ENCODE results near the gene CABP4.
A peak's percentile ranks its signal among the peaks of the same experiment; 100 is the strongest.
"Not testable (repeated sequence)": the region's sequence is repeated elsewhere in the genome, so short reads cannot be mapped to it uniquely, and the experiment has no call there.

The CABP4 gene

GRCh38 chr11:67468456-67468758 lies 13.3 kb downstream of the CABP4 start:
- H3K27me3 ChIP-seq (replicated peaks) = no peaks in the 10 kb centered on the region
- H3K36me3 ChIP-seq (replicated peaks) = no peaks in the 10 kb centered on the region
- H3K27ac ChIP-seq = no peak overlapping the region
- TF ChIP-seq CTCF (IDR thresholded peaks at IDR 0.05; ENCODE audit: low read depth, low read length, missing control alignments) = no peak
- in situ Hi-C loops (cut with HindIII; ENCODE audit: low pct_ligation_motif_present, low sequenced_read_pairs) = no loop called here
- no peak for DNase-seq
- H3K4me3 ChIP-seq (ENCODE audit: low read depth, low read length) = peak overlapping the region; percentile 73

- in situ Hi-C loops (cut with HindIII; ENCODE audit: low pct_ligation_motif_present, low sequenced_read_pairs) = no loop called here
- no peaks in the 10 kb centered on the region for H3K36me3 ChIP-seq (replicated peaks)
- peak within 1 kb of the TSS; percentile 72 for H3K27ac ChIP-seq
- no peaks in the 10 kb centered on the region for H3K27me3 ChIP-seq (replicated peaks)
- DNase-seq = peak; percentile 82
- peak; percentile 52 for TF ChIP-seq CTCF (IDR thresholded peaks at IDR 0.05; ENCODE audit: low read depth, low read length, missing control alignments)
- H3K4me3 ChIP-seq (ENCODE audit: low read depth, low read length) = peak within 1 kb of the TSS; percentile 73
Measured at GRCh38 chr11:67468759-67469507, 13.8 kb downstream of the CABP4 start, which contains the start of gene TMEM134. Gene TMEM134 (minus strand): TSS chr11:67469251. CDS start chr11:67469192, 59 bp downstream.

- Histone ChIP-seq H3K36me3 (replicated peaks) (no peaks in the 10 kb centered on the region), H3K27me3 (replicated peaks) (no peaks in the 10 kb centered on the region), H3K27ac (peak overlapping the region; percentile 72), H3K4me3 (ENCODE audit: low read depth, low read length) (peak overlapping the region; percentile 67)
- in situ Hi-C loops (cut with HindIII; ENCODE audit: low pct_ligation_motif_present, low sequenced_read_pairs) = no loop called here
- DNase-seq = no peak
- TF ChIP-seq CTCF (IDR thresholded peaks at IDR 0.05; ENCODE audit: low read depth, low read length, missing control alignments) = no peak
Measured at GRCh38 chr11:67469508-67469811, 14.3 kb downstream of the CABP4 start.

GRCh38 chr11:67470337-67471002 lies 15.3 kb downstream of the CABP4 start:
- TF ChIP-seq CTCF (IDR thresholded peaks at IDR 0.05; ENCODE audit: low read depth, low read length, missing control alignments) = no peak
- DNase-seq = no peak
- in situ Hi-C loops (cut with HindIII; ENCODE audit: low pct_ligation_motif_present, low sequenced_read_pairs) = no loop called here
- Histone ChIP-seq H3K27ac (no peak overlapping the region), H3K27me3 (replicated peaks) (no peaks in the 10 kb centered on the region), H3K4me3 (ENCODE audit: low read depth, low read length) (no peak overlapping the region), H3K36me3 (replicated peaks) (no peaks in the 10 kb centered on the region)

GRCh38 chr11:67472882-67473281 lies 17.7 kb downstream of the CABP4 start:
- no peak overlapping the region for H3K4me3 ChIP-seq (ENCODE audit: low read depth, low read length)
- no peak for TF ChIP-seq CTCF (IDR thresholded peaks at IDR 0.05; ENCODE audit: low read depth, low read length, missing control alignments)
- in situ Hi-C loops (cut with HindIII; ENCODE audit: low pct_ligation_motif_present, low sequenced_read_pairs) = no loop called here
- no peak overlapping the region for H3K27ac ChIP-seq
- DNase-seq = no peak
- H3K27me3 ChIP-seq (replicated peaks) = no peaks in the 10 kb centered on the region
- no peaks in the 10 kb centered on the region for H3K36me3 ChIP-seq (replicated peaks)

- H3K4me3 ChIP-seq (ENCODE audit: low read depth, low read length); H3K27ac ChIP-seq; in situ Hi-C loops (cut with HindIII; ENCODE audit: low pct_ligation_motif_present, low sequenced_read_pairs): not testable (repeated sequence)
Measured at GRCh38 chr11:67476692-67477091, 21.5 kb downstream of the CABP4 start.

GRCh38 chr11:67477344-67478050 lies 22.3 kb downstream of the CABP4 start:
- H3K36me3 ChIP-seq (replicated peaks); H3K27ac ChIP-seq; DNase-seq; in situ Hi-C loops (cut with HindIII; ENCODE audit: low pct_ligation_motif_present, low sequenced_read_pairs); H3K27me3 ChIP-seq (replicated peaks); H3K4me3 ChIP-seq (ENCODE audit: low read depth, low read length): not testable (repeated sequence)

More at GRCh38 chr11:67476692-67477091, 21.5 kb downstream of the CABP4 start:
- H3K36me3 ChIP-seq (replicated peaks); DNase-seq; H3K27me3 ChIP-seq (replicated peaks): not testable (repeated sequence)
